Ishikawa (cell line): Measurements from ENCODE around the gene POC1B.

Experiments used
- CEBPB ChIP-seq: IDR thresholded peaks from 2 replicates; pipeline ENCODE4 v1.6.1; 2012
- EP300 ChIP-seq: IDR thresholded peaks from 2 replicates; pipeline ENCODE4 v1.6.1; 2012; ENCODE audit warnings: borderline replicate concordance
- RAD21 ChIP-seq: IDR thresholded peaks from 2 replicates; pipeline ENCODE4 v1.6.1; 2012; ENCODE audit warnings: low read depth
- TCF12 ChIP-seq: IDR thresholded peaks from 2 replicates; pipeline ENCODE4 v1.6.1; 2012; ENCODE audit warnings: low read depth
- TEAD4 ChIP-seq: IDR thresholded peaks from 2 replicates; pipeline ENCODE4 v1.6.1; 2012
- YY1 ChIP-seq: IDR thresholded peaks from 2 replicates; pipeline ENCODE4 v1.6.1; 2012; ENCODE audit warnings: low read depth
- TF ChIP-seq, protein P1 (sequence below): IDR thresholded peaks from 2 replicates; pipeline ENCODE4 v1.6.1; 2012

DNA sequence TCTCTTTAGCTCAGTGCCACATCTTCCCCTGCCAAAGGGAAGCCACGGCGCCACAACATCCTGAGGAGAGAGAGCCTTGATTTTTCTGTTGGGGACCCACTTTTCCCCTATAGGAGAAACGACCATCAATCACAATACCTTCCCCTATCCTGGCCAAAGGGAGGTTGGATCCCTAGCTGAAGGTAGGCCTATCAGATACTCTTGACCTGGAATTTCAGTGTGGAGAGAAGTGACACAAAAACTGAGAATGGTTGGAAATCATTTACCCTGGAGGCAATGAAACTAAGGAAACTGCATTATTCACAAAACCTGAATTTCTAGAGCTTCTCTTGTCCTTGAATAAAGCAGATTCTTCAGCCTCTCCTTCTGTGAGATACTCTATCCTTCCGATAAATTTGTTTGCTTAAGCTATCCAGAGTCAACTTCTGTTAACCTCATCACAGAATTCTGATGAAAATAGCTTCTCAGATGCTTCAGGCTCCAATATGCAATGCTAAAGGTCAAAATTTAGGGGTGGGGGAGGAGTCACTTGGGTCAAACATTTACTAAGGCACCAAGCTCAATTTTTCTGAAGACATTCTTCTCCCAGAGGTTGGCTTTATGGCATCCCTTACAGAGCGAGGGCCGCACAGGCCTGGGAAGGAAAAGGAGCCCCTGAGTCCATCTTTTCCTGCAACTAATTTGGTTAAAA, 146.6 kb downstream of the POC1B start:
- TF ChIP-seq TEAD4 (no peak), TCF12 (no peak), CEBPB (no peak), YY1 (no peak), RAD21 (no peak), EP300 (no peak)
- TF ChIP-seq, protein P1, sequence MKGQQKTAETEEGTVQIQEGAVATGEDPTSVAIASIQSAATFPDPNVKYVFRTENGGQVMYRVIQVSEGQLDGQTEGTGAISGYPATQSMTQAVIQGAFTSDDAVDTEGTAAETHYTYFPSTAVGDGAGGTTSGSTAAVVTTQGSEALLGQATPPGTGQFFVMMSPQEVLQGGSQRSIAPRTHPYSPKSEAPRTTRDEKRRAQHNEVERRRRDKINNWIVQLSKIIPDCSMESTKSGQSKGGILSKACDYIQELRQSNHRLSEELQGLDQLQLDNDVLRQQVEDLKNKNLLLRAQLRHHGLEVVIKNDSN: no peak
